Peyer's patch (tissue), 4 donors: ENCODE results near the gene CACNA1I. TPM values are rescaled to one million over a fixed set of nuclear protein-coding genes. Genes with fewer than 3 reads are reported as not detected.

ENCODE experiments used
- DNase-seq, 3 donors: peaks; one replicate each; pipeline ENCODE4 v3.0.0-alpha.2; 2017 to 2019
- H3K27ac ChIP-seq, 4 donors: fragments of 200-600 bp; sonication (generic); one replicate each; pipeline ENCODE4 v1.5.1; 2016 to 2019
- H3K27me3 ChIP-seq, 2 donors: fragments of 200-600 bp; sonication (generic); one replicate each; pipeline ENCODE4 v1.5.1; 2019
- H3K36me3 ChIP-seq, 3 donors: fragments of 200-600 bp; sonication (generic); one replicate each; pipeline ENCODE4 v1.5.1; 2016 to 2019
- H3K4me1 ChIP-seq, 4 donors: fragments of 200-600 bp; sonication (generic); one replicate each; pipeline ENCODE4 v1.5.1; 2016 to 2019
- H3K4me3 ChIP-seq, 4 donors: fragments of 200-600 bp; sonication (generic); 1 replicate in 3 of 4; 2 replicates in 1 of 4; pipeline ENCODE4 v1.5.1; 2016 to 2019; ENCODE audit warnings: mild to moderate bottlenecking in 1 of 4
- H3K9me3 ChIP-seq, 4 donors: fragments of 200-600 bp; sonication (generic); one replicate each; pipeline ENCODE4 v1.5.1; 2016 to 2019; ENCODE audit warnings: mild to moderate bottlenecking in 1 of 4
- POLR2A ChIP-seq, 2 donors: fragments of 450-650 bp; IDR thresholded peaks; one replicate each; pipeline ENCODE4 v1.5.1; 2017; ENCODE audit warnings: antibody characterized with exemption in 2 of 2, mild to moderate bottlenecking in 2 of 2, moderate library complexity in 2 of 2
- total RNA-seq, 4 donors: library from RNA; depleted of rRNA; stranded (reverse); fragments of >200 nt; gene quantifications; one replicate each; pipeline ENCODE4 v1.1.0, GENCODE V29; 2016
- TF ChIP-seq, protein P1 (sequence below), 6 experiments: fragments of 450-650 bp in 4 of 6; fragments of 200-600 bp in 2 of 6; sonication (generic) in 1 of 6; IDR thresholded peaks; one replicate each; pipeline ENCODE4 v1.5.1; 2017 to 2019; ENCODE audit warnings: antibody characterized with exemption in 6 of 6, mild to moderate bottlenecking in 3 of 6, moderate library complexity in 1 of 6

CACNA1I gene
- total RNA-seq, 4 donors from 2014 or later = 0.95 to 6.6 (median 1.6) TPM

DNA sequence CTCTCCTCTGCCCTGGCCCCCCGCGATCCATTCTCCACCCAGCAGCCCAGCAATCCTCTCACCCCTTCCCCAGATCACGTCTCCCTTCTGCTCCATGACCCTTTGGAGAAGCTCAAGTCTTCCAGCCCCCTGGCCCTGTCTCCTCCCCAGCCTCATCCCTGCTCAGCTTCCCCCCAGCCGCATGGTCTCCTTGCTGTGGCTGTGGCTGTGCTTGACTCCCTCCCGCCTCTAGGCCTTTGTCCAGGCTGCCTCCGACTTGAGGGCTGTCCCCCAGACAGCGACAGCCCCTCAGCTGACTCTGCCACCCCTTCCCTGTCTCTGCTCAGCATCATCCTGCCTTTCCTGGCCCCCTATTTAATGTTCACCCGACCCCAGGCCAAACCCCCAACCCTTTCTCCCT is 59.3 kb downstream of the CACNA1I start:
- no peak overlapping the region for H3K4me3 ChIP-seq
- DNase-seq = no peak
- no peaks in the 10 kb centered on the region for H3K9me3 ChIP-seq
- no peaks in the 10 kb centered on the region for H3K36me3 ChIP-seq
- no peak overlapping the region for H3K27ac ChIP-seq
- no peaks in the 10 kb centered on the region for H3K27me3 ChIP-seq
- no peaks in the 10 kb centered on the region for H3K4me1 ChIP-seq
- TF ChIP-seq, protein P1, sequence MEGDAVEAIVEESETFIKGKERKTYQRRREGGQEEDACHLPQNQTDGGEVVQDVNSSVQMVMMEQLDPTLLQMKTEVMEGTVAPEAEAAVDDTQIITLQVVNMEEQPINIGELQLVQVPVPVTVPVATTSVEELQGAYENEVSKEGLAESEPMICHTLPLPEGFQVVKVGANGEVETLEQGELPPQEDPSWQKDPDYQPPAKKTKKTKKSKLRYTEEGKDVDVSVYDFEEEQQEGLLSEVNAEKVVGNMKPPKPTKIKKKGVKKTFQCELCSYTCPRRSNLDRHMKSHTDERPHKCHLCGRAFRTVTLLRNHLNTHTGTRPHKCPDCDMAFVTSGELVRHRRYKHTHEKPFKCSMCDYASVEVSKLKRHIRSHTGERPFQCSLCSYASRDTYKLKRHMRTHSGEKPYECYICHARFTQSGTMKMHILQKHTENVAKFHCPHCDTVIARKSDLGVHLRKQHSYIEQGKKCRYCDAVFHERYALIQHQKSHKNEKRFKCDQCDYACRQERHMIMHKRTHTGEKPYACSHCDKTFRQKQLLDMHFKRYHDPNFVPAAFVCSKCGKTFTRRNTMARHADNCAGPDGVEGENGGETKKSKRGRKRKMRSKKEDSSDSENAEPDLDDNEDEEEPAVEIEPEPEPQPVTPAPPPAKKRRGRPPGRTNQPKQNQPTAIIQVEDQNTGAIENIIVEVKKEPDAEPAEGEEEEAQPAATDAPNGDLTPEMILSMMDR (IDR thresholded peaks at IDR 0.05) = no peak
- TF ChIP-seq POLR2A (IDR thresholded peaks at IDR 0.05) = no peak

- H3K27me3 ChIP-seq = no peaks in the 10 kb centered on the region
- no peak for DNase-seq
- H3K4me1 ChIP-seq = no peaks in the 10 kb centered on the region
- no peak for TF ChIP-seq POLR2A (IDR thresholded peaks at IDR 0.05)
- TF ChIP-seq, protein P1 (IDR thresholded peaks at IDR 0.05) = no peak
- no peak overlapping the region for H3K4me3 ChIP-seq
- no peak overlapping the region for H3K27ac ChIP-seq
- no peaks in the 10 kb centered on the region for H3K9me3 ChIP-seq
- H3K36me3 ChIP-seq = no peaks in the 10 kb centered on the region
Measured at GRCh38 chr22:39630721-39631120, 60.2 kb downstream of the CACNA1I start.

- Histone ChIP-seq H3K9me3 (no peaks in the 10 kb centered on the region), H3K27ac (no peak overlapping the region), H3K4me3 (no peak overlapping the region), H3K27me3 (no peaks in the 10 kb centered on the region), H3K4me1 (no peaks in the 10 kb centered on the region), H3K36me3 (no peaks in the 10 kb centered on the region)
- no peak for TF ChIP-seq POLR2A (IDR thresholded peaks at IDR 0.05)
- TF ChIP-seq, protein P1 (IDR thresholded peaks at IDR 0.05) = no peak
- DNase-seq = no peak
Measured at GRCh38 chr22:39631381-39632286, 61.1 kb downstream of the CACNA1I start.

GRCh38 chr22:39634530-39635405 is 64.2 kb downstream of the CACNA1I start:
- no peaks in the 10 kb centered on the region for H3K27me3 ChIP-seq
- no peak for DNase-seq
- H3K27ac ChIP-seq = no peak overlapping the region
- no peaks in the 10 kb centered on the region for H3K4me1 ChIP-seq
- H3K4me3 ChIP-seq = no peak overlapping the region
- TF ChIP-seq, protein P1 (IDR thresholded peaks at IDR 0.05) = no peak
- no peak for TF ChIP-seq POLR2A (IDR thresholded peaks at IDR 0.05)
- H3K9me3 ChIP-seq = no peaks in the 10 kb centered on the region
- H3K36me3 ChIP-seq = no peaks in the 10 kb centered on the region

GRCh38 chr22:39635719-39636118 is 65.2 kb downstream of the CACNA1I start:
- no peaks in the 10 kb centered on the region for H3K27me3 ChIP-seq
- H3K4me3 ChIP-seq = no peak overlapping the region
- no peaks in the 10 kb centered on the region for H3K4me1 ChIP-seq
- no peaks in the 10 kb centered on the region for H3K9me3 ChIP-seq
- H3K36me3 ChIP-seq = no peaks in the 10 kb centered on the region
- DNase-seq = no peak
- no peak overlapping the region for H3K27ac ChIP-seq
- TF ChIP-seq, protein P1 (IDR thresholded peaks at IDR 0.05) = no peak
- no peak for TF ChIP-seq POLR2A (IDR thresholded peaks at IDR 0.05)
